Neutrophil (primary cell): ENCODE measurements around the gene KCNB1.

ENCODE experiments used
- H3K27ac ChIP-seq: fragments of 200-600 bp; sonication (generic); 2 replicates; pipeline ENCODE4 v1.5.1; 2016; ENCODE audit warnings: mild to moderate bottlenecking, moderate library complexity
- H3K27me3 ChIP-seq: fragments of 200-600 bp; sonication (generic); 2 replicates; pipeline ENCODE4 v1.6.0; 2016; ENCODE audit warnings: mild to moderate bottlenecking
- H3K36me3 ChIP-seq: fragments of 200-600 bp; sonication (generic); 2 replicates; pipeline ENCODE4 v1.5.1; 2017
- H3K4me1 ChIP-seq, 2 experiments: fragments of 200-600 bp in 1 of 2; sonication (generic) in 1 of 2; 1 replicate in 1 of 2; 2 replicates in 1 of 2; pipeline versions ENCODE4 v1.5.1 to v1.6.1; 2013 to 2016; ENCODE audit warnings: low read depth in 1 of 2, low read length in 1 of 2, mild to moderate bottlenecking in 1 of 2, moderate library complexity in 1 of 2; ENCODE audit not compliant: control insufficient read depth in 1 of 2, insufficient read depth in 1 of 2
- H3K4me3 ChIP-seq, 2 experiments: fragments of 200-600 bp in 1 of 2; sonication (generic) in 1 of 2; 1 replicate in 1 of 2; 2 replicates in 1 of 2; pipeline ENCODE4 v1.5.1; 2013 to 2016; ENCODE audit warnings: low read depth in 1 of 2, low read length in 1 of 2, mild to moderate bottlenecking in 1 of 2, moderate library complexity in 1 of 2
- H3K9me3 ChIP-seq: fragments of 200-600 bp; sonication (generic); 2 replicates; pipeline ENCODE4 v1.5.1; 2016
- TF ChIP-seq, protein P1 (sequence below): fragments of 200-600 bp; sonication (generic); IDR thresholded peaks from 2 replicates; pipeline ENCODE4 v1.5.1; 2016; ENCODE audit warnings: antibody characterized with exemption

KCNB1 gene

DNA sequence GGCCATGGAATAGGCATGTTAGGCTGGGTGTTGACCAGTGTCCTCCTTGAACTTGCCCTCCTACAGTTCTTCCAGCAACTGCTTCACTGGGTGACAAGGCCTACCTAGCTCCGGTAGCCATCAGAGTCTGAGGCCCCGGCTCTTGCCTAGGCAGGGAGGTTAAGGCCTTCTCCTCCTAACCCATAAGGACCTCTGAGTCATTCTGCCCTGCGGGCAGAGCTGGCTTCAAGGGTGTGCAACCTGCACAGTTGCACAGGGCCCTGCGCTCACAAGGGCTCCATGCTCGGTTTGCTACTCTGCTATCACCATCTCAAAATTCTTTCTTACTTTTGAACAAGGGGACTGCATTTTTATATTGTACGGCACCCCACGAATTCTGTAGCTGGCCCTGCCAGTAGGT lies 17.9 kb downstream of the KCNB1 start:
- TF ChIP-seq, protein P1, sequence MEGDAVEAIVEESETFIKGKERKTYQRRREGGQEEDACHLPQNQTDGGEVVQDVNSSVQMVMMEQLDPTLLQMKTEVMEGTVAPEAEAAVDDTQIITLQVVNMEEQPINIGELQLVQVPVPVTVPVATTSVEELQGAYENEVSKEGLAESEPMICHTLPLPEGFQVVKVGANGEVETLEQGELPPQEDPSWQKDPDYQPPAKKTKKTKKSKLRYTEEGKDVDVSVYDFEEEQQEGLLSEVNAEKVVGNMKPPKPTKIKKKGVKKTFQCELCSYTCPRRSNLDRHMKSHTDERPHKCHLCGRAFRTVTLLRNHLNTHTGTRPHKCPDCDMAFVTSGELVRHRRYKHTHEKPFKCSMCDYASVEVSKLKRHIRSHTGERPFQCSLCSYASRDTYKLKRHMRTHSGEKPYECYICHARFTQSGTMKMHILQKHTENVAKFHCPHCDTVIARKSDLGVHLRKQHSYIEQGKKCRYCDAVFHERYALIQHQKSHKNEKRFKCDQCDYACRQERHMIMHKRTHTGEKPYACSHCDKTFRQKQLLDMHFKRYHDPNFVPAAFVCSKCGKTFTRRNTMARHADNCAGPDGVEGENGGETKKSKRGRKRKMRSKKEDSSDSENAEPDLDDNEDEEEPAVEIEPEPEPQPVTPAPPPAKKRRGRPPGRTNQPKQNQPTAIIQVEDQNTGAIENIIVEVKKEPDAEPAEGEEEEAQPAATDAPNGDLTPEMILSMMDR: no peak
- no peaks in the 10 kb centered on the region for H3K9me3 ChIP-seq
- H3K27me3 ChIP-seq: peaks cover 51% of the 10 kb centered on the region
- H3K4me1 ChIP-seq: no peaks in the 10 kb centered on the region
- H3K27ac ChIP-seq: no peak overlapping the region
- H3K4me3 ChIP-seq: no peak overlapping the region
- no peaks in the 10 kb centered on the region for H3K36me3 ChIP-seq

DNA sequence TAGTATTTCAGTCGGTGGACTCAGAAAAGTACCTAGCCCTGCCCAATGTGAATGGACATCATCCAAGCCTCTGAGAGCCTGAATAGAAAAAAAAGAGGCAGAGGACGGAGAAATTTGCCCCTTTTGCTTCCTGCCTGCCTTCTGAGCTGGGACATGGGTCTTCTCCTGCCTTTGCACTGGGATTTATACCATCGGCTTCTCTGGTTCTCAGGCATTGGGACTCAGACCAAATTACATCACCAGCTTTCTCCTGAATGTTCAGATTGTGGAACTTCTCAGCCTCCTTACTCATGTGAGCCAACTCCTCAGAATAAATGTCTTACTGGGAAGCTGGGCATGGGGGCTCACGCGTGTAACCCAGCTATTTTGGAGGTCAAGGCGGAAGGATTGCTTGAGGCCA lies 19.8 kb downstream of the KCNB1 start:
- Histone ChIP-seq H3K4me1 (no peaks in the 10 kb centered on the region), H3K27me3 (peaks cover 44% of the 10 kb centered on the region), H3K9me3 (no peaks in the 10 kb centered on the region), H3K36me3 (no peaks in the 10 kb centered on the region), H3K27ac (no peak overlapping the region), H3K4me3 (no peak overlapping the region)
- TF ChIP-seq, protein P1: no peak

DNA sequence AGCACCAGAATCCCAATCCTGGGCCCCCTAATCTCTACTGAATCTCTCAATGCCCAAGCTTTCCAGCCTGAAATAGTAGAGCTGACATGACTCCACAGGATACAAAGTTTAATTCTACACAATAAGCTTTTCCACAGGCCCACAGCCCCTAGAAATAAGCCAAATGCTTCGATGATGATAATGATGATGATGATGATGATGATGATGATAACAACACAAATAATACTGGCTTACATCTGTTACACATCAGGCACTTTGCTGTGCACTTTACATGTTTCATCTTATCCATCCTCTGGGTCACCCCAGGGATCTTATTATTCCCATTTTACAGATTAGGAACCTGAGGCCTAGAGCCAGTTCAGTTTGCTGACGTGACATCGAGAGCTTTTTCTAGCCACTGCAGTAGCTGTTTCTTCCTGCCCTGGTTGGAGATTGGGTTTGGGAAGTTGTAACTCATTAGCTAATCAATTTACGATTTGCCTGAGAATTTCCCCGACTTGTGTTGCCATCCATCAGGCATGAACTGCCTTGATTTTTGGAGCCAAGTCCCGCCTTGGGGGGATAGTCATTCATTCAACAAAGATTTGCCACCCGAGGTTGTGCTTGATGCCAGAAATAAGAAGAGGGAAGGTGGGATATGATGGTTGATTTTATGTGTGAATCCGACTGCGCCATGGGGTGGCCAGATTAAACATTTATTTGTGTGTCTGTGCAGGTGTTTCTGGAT lies 20.4 kb downstream of the KCNB1 start:
- no peak overlapping the region for H3K27ac ChIP-seq
- TF ChIP-seq, protein P1: no peak
- H3K36me3 ChIP-seq: no peaks in the 10 kb centered on the region
- H3K9me3 ChIP-seq: no peaks in the 10 kb centered on the region
- H3K4me1 ChIP-seq: no peaks in the 10 kb centered on the region
- H3K4me3 ChIP-seq: no peak overlapping the region
- peaks cover 44% of the 10 kb centered on the region for H3K27me3 ChIP-seq

DNA sequence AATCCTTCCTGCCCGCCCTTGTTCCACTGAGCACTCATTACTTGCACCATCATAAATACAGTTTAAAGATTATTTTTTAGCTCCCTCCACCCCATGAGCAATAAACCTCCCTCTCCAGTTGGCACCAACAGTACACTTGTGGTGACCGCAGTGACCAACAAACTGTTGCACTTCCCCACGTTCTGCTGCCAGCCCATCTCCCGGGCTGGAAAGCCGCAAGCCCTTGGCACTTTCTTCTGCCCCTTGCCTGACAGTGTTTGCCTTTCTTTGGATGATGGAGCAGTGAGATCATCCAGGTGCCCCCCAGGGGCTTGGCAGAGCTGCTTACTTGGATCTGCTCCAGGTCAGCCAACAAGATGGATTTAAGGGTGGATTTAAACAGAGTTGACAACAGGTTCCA lies 21.6 kb downstream of the KCNB1 start:
- H3K4me1 ChIP-seq: no peaks in the 10 kb centered on the region
- H3K36me3 ChIP-seq: no peaks in the 10 kb centered on the region
- TF ChIP-seq, protein P1: no peak
- H3K4me3 ChIP-seq: no peak overlapping the region
- no peak overlapping the region for H3K27ac ChIP-seq
- H3K9me3 ChIP-seq: no peaks in the 10 kb centered on the region
- H3K27me3 ChIP-seq: peaks cover 47% of the 10 kb centered on the region

DNA sequence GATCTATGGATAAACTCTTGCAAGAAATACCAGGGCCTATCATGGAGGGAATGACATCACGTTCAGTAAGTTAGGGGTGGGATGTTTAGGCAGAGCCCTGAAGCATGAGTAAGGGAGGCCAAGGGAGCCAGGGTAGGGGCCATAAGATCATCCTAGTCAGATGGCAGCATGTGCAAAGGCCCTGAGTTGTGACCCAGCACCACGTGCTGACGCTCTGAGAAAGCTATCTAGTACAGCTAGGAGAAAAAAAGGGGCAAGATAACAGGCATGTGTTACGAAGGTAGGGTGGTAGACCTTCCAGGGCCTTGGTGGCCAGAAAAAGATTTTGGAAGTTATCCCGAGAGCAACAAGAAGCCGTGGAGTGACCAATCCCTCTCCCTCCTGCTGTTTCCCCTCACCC lies 22.3 kb downstream of the KCNB1 start:
- Histone ChIP-seq H3K36me3 (no peaks in the 10 kb centered on the region), H3K9me3 (no peaks in the 10 kb centered on the region), H3K4me3 (no peak overlapping the region), H3K27ac (no peak overlapping the region), H3K4me1 (no peaks in the 10 kb centered on the region), H3K27me3 (peaks cover 47% of the 10 kb centered on the region)
- TF ChIP-seq, protein P1: no peak
